Cardiac fibroblast (primary cell): ENCODE data around the gene EEFSEC.

ENCODE experiments used
- DNase-seq, 2 donors: peaks; one replicate each; pipeline versions ENCODE4 v3.0.0 to v3.0.0-alpha.2; 2010; ENCODE audit warnings: low read depth in 2 of 2
- H3K4me3 ChIP-seq, 2 donors: replicated peaks in 1 of 2; 1 replicate in 1 of 2; 2 replicates in 1 of 2; pipeline ENCODE4 v1.5.1; 2011; ENCODE audit warnings: low read depth in 2 of 2, low read length in 2 of 2, mild to moderate bottlenecking in 2 of 2, moderate library complexity in 1 of 2
- TF ChIP-seq, protein P1 (sequence below): IDR thresholded peaks from one replicate; pipeline ENCODE4 v1.5.1; 2011; ENCODE audit warnings: low read depth, mild to moderate bottlenecking, low read length, inconsistent platforms

The EEFSEC gene

DNA sequence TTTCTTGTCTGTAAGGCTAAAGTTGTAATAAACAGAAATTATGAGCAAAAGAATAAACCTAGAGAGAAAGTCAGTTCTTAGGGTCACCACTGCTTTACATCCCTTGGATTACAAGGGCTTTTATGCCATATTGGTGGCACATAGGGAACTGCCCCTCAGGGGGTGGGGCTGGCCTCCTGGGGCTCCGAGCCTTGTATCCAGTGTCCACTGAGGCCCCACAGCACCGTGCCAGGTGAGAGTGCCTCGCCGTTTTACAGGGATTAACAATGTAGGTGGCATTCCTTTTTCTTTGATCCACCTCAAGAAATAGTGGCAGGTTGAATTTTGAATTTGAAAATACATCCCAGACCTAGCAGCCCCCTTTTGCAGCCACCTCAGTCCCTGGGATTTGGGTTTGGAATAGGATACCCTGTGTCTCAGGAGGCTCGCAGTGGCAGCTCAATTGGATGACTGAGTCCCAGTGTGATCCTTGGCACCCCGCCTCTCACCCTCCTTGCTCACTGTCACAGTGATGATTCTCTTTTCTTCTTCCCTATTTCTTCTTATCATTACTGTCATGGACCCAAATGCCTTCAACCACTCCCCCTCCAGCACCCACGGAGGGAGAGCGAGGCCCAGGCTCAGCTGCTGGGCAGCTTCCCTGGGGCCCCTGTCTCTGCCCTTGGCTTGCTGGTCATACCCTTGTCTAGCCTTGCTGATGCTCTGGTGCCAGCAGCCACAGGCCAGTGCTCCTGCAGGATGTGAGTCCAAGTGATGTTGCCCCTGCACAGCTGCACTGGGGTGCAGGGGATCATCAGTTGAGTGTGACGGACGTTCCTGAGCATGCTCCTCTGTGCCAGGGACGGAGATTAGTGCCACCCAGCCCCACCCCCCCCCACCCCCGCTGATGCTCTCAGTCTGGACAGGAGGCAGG, 175.5 kb downstream of the EEFSEC start:
- no peak for DNase-seq
- no peak overlapping the region for H3K4me3 ChIP-seq
- TF ChIP-seq, protein P1, sequence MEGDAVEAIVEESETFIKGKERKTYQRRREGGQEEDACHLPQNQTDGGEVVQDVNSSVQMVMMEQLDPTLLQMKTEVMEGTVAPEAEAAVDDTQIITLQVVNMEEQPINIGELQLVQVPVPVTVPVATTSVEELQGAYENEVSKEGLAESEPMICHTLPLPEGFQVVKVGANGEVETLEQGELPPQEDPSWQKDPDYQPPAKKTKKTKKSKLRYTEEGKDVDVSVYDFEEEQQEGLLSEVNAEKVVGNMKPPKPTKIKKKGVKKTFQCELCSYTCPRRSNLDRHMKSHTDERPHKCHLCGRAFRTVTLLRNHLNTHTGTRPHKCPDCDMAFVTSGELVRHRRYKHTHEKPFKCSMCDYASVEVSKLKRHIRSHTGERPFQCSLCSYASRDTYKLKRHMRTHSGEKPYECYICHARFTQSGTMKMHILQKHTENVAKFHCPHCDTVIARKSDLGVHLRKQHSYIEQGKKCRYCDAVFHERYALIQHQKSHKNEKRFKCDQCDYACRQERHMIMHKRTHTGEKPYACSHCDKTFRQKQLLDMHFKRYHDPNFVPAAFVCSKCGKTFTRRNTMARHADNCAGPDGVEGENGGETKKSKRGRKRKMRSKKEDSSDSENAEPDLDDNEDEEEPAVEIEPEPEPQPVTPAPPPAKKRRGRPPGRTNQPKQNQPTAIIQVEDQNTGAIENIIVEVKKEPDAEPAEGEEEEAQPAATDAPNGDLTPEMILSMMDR = no peak

DNA sequence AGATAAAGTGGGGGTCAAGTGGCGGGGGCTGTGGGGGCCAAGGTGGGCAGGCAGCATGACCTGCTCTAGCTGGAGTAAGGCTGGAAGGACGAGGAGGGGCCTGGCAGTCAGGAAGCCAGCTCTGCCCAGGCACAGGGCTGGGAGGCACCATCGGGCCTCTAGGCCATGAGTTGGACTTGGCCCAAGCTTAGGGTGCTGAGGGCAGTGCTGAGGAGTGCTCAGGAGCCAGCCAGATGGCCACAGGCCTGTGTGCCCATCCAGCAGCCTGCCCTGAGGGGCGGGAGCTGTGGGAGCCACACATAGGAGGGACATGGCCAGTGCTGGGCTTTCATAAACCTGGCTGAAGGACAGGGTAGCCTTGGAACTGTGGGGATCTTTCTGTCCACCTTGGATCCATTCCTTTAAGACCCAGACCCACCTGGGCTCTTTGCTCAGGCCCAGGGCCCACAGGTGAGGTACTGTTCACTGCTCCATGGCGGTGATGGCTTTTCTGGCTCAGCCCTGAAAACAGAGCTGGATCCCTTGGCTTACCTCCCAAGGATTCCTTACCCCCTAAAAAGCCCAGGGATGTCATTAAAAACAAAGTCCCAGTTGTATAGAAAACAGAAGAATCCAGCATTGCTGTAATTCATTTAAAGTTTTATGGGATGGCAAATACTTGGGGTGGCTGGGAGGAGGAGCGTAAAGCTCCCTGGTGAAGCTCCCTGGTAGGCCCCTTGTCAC, 176.4 kb downstream of the EEFSEC start:
- no peak for DNase-seq
- no peak overlapping the region for H3K4me3 ChIP-seq
- TF ChIP-seq, protein P1 = no peak

DNA sequence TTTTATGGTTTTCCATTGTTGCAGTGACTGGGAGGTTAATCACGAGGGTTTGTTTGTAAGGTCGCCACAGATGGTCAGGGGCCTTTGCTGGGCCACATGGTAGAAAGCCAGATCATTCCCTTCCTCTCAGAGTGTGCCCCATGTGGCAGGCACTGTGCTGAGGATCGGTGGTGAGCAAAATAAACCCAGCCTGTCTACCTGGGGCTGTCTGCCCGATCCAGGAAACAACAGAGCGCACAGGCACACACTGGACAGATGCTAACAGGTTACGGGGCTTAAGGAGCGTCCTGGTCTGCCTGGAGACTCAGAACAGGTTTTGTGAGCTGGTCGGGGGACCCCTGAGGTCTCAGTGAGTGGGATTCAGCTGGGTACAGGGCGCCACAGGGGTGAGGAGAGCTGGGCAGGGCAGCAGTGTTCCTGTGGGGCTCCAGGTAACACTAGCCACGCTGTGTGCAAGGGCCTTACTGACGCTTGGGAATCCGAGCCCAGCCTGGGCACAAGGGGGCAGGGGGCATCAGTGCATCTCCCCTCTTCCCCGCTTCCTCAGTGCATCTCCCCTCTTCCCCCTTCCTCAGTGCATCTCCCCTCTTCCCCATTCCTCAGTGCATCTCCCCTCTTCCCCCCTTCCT, 177.0 kb downstream of the EEFSEC start:
- no peak overlapping the region for H3K4me3 ChIP-seq
- TF ChIP-seq, protein P1 = no peak
- no peak for DNase-seq

DNA sequence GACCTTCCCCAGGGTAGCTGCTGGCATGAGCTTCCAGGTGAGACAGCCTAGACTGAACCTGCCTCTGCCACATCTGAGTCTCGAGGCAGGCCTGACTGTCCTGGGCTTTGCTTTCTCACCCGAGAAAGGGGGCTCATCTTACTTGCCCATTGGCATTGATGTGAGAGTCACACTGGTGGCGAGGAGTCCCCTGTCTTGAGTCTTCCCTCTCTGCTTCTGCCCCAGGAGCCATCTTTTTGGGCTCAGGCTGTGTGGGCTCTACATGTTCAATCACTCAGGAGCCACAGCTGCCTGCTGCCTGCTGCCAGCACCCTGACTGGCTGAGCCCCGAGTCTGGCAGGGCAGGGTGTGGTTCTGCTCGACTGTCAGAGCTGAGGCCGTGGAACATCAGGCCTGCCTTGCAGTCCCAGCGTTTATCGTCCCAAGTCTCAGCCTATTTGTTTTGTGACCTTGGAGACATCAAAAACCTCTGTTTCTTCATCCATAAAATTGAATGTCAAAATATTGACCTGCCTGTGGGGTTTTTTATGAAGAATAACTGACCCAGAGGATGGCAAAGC, 180.9 kb downstream of the EEFSEC start:
- TF ChIP-seq, protein P1 = no peak
- no peak overlapping the region for H3K4me3 ChIP-seq
- no peak for DNase-seq

DNA sequence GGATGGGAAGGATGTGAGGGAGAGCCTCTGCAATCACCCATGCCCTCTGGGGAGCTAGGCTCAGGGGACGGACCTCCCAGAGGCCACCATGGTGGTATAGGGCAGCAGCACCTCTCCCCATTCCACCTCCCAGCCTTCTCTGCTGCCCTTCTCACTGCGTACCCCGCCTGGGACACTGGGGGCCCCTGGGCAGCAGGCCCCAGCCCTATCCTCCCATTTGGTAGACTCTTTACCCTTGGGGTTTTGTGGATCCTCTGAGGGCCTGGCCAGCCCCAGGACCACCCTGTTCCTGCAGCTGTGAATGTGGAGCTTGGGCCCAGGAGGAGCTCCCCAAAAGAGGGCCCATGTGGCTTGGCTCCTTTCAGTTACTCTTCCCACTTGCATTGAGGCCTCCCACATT, 181.5 kb downstream of the EEFSEC start:
- TF ChIP-seq, protein P1 = no peak
- H3K4me3 ChIP-seq = no peak overlapping the region
- no peak for DNase-seq

DNA sequence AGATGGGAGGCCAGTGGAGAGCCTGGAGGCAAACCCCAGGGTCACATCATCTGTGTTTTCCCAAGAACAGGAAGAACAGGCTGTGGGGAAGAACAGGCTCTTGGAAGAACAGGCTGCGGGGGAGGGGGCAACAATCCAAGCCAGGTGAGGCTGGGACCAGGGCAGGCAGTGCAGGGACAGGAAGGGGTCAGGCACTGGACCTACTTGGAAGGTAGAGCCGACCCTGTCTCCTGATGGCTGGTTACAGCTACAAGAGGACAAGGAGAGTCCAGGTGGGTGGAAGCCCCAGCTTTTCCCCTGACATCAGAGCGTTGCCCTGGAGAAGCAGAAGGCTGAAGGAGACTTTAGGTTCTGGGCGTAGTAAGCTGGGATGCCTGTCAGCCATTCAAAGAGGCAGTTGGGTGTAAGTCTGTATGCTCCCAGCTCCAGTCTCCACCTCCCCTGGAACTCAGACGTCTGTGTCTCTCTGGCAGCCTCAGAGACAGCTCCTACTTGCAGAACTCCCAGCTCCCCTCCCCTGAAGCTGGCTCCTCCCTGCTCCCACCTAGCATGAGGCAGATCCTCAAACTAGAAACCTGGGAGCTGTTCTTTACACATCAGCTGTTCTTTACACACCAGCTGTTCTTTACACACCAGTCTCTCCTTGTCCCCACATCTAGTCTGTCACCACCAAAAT, 182.5 kb downstream of the EEFSEC start:
- no peak for DNase-seq
- no peak overlapping the region for H3K4me3 ChIP-seq
- TF ChIP-seq, protein P1 = no peak
